GM19324 (cell line): ENCODE results near the gene BTBD19.
"Not testable (repeated sequence)": the region's sequence is repeated elsewhere in the genome, so short reads cannot be mapped to it uniquely, and the experiment has no call there.

Source experiments
- ATAC-seq: cut with Tn5 transposase; IDR thresholded peaks from one replicate; pipeline ENCODE4 v1.9.1; 2021; ENCODE audit warnings: mild to moderate bottlenecking, moderate library complexity; ENCODE audit not compliant: unreplicated experiment, low FRiP score

BTBD19 gene, protein sequence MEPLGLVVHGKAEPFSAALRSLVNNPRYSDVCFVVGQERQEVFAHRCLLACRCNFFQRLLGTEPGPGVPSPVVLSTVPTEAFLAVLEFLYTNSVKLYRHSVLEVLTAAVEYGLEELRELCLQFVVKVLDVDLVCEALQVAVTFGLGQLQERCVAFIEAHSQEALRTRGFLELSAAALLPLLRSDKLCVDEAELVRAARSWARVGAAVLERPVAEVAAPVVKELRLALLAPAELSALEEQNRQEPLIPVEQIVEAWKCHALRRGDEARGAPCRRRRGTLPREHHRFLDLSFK

DNA sequence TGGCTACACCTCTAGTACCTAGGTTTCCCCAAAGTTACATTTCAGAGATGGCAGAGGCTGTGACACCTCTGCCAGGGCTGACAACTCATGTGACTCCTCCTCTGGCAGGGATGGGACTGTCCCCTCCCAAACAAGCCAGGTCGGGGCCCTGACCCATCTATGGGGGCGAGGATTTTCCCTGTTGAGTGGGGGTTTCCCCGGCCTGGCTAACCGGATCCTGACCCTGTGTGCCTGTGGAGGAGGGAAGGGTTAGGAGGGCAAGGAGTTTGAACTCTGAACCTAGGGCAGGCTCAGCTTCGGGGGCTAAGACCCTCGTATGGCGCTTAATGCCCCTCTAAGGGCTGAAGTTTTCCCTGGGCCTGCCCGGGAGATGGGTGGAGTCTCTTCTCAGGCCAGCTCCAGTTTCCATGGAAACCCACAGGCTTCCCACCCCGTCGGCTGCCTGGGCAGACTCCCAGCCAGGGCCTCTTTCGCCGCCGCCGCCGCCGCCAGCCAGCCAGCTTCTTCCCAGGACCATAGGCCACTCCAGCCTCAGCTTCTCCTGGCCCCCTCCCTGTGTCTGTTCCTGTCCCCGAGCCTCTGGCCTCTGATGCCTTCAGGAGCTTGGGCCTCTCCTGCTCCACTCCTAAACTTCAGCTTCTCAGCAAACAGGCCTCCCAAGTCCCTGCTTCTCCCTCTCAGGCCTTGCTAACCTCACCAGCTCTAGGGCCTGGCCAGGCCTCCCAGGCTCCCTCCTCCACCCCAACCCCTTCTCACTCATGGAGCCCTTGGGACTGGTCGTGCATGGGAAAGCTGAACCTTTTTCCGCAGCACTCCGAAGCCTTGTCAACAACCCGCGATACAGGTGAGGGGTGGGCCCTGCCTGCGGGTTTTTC lies at the start of gene BTBD19:
Gene BTBD19, plus strand, starts transcription at position 461 of the 875 bp plus-strand sequence. Its CDS starts 298 bp downstream, at position 759.
- ATAC-seq: no peak

DNA sequence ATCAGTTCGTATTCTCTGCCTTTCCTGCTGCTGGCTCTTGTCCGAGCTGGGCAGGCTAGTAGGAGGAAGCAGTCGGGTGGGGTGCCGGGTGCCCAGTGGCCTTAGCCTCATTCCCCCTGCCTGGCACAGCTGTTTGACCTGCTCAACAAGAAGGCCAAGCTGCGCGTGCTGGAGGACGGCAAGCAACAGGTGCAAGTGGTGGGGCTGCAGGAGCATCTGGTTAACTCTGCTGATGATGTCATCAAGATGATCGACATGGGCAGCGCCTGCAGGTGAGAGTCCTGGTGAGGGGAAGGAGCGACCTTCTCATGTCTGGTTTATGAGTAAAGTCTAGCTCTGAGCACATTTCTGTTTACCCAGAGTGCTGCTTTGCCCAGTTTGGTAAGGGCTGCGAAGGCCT lies 49.2 kb upstream of the BTBD19 start:
- ATAC-seq: no peak

DNA sequence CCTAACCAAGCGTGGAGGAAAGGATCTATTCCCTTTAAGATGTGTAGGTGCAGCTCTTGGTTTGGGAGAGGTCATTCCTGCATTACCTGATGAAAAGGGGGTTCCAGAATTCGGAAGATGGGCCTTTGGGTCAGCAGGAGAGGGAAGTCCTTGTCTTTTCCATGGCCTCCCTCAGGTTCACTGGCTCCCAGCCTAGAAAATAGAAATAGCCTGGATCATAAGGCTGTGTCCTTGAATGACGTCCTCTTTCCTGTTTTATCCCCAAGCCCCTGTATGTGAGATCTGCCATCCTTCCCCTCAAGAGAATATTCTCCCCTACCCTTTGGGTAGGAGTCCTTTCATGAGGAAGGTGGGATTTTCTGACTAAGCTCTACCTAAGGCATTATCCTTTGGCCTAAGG lies 47.4 kb upstream of the BTBD19 start:
- ATAC-seq: no peak

DNA sequence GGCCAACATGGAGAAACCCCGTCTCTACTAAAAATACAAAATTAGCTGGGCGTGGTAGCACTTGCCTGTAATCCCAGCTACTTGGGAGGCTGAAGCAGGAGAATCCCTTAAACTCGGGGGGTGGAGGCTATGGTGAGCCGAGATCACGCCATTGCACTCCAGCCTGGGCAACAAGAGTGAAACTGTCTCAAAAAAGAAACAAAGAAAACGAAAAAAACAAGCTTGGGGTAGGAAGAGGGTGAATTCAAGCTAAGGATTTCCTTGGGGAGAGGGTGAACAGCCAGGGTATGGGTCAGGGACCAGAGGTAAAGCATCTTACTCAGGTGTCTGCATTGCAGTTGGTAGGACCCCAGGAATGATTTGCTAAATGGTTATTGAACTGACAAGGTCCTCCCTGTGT lies 41.9 kb upstream of the BTBD19 start:
- not testable (repeated sequence) for ATAC-seq

DNA sequence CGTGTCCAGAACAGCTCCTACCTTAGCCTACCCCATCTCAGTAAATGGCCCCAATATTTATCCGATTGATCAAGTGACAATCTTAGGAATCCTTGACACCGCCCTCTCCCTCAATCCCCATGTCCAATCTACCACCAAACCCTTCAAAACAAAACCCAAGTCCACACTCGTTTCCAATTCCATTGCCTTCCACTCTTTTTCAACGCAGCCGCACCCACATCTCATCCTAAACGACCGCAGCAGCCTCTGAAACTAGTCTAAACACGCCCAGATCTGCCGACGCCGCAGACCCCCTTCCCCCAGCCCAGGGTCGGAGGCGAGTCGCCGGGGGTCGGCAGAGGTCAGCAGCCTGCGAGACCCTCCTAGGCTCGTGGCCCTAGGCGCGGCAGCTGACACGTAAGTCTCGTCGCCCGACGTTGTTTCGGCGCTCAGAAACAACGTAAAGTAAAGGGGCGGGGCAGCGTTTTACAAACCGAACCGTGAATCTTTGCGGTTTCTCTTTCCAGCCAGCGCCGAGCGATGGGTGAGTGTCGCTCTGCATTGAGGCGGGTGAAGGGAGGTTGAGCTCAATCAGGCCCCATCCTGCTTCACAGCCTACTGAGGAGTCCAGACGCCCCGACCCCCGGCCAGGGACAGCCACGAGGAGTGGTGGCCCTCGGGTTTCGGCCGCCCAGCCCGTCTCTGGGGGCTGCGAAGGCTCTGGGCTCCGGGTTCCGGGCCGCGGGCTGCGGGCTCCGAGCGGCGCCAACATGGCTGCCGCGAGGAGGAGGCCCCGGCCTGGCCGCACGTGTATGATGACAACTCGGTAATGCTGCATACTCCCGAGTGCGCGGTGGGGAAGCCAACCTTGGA lies 33.0 kb upstream of the BTBD19 start, which contains the start of gene RPS8:
Gene RPS8, plus strand, starts transcription at position 463 of the 852 bp plus-strand sequence. Its CDS starts 57 bp downstream, at position 520.
- ATAC-seq: peak; percentile 79

DNA sequence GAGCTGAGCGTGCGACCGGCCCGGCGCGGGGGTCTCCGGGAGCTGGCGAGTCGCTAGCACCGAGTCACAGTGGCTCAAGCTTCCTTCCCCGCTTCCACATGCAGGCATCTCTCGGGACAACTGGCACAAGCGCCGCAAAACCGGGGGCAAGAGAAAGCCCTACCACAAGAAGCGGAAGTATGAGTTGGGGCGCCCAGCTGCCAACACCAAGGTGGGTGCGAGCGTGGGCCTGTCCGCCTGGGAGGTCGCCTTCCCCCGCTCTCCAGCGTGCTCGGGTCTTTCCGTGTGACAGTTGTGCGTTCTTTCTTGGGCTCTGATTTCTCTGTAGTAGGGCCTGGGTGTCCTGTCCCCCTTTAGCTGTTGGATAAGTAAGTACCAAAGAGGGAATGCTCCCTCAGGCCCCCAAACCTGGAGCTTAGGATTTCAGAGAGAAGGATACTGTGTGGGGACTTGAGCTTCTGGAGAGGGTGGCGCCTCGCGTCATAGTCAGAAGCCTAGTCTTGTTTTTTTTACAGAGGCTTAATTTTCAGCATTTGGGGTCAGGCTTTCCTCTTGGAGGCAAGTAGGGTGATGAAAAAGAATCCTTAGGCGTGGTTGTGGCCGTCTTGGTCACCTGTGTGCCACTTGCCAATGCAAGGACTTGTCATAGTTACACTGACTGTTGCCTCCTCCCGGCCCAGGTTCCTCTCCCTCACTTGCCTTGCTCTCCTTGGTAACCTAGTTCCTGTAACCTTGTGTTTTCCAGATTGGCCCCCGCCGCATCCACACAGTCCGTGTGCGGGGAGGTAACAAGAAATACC lies 32.2 kb upstream of the BTBD19 start:
- peak; percentile 18 for ATAC-seq

DNA sequence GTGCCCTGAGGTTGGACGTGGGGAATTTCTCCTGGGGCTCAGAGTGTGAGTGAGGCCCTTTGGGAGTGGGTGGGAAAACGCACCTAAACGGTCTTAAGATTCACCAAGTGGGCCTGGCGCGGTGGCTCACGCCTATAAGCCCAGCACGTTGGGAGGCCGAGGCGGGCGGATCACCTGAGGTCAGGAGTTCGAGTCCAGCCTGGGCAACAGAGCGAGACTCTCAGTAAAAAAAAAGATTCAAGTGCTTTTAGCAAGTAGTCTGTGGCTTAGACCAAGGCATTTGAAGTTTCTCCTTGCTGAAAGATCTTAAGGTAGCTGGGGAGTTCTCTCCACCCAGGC lies 31.6 kb upstream of the BTBD19 start:
- no peak for ATAC-seq

DNA sequence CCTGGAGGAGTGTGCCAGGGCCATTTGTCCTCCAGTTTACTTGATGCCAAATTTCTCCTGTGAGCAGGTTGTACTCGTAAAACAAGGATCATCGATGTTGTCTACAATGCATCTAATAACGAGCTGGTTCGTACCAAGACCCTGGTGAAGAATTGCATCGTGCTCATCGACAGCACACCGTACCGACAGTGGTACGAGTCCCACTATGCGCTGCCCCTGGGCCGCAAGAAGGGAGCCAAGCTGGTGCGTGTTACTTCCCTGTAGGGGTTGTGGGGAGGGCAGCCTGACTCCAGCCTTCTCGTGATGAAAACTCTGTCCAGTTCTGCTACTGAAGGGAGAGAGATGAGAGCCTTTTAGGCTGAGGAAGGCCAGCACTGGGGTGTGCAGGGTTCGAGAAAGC lies 30.8 kb upstream of the BTBD19 start:
- no peak for ATAC-seq

DNA sequence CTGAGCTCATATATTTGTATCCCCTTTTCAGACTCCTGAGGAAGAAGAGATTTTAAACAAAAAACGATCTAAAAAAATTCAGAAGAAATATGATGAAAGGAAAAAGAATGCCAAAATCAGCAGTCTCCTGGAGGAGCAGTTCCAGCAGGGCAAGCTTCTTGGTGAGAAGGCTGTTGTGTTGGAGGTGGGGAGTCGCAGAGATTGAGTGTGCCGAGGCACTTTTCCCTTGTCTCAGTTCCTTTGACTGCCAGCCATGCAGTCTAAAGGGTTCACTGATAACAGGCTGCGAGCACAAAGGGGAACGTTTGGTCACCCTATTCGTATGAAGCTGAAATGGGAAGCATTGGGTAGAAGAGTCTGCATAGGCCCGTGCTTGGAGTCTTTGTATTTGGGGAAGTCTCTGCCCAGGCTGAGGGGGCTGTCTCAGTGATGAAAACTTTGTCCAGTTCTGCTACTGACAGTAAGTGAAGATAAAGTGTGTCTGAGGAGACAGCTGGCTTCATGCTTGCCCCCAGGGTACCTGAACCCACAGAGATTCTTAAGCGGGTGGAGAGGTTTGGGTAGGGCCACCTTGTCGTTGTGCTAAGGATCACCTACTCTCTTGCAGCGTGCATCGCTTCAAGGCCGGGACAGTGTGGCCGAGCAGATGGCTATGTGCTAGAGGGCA lies 30.2 kb upstream of the BTBD19 start:
- ATAC-seq: no peak

DNA sequence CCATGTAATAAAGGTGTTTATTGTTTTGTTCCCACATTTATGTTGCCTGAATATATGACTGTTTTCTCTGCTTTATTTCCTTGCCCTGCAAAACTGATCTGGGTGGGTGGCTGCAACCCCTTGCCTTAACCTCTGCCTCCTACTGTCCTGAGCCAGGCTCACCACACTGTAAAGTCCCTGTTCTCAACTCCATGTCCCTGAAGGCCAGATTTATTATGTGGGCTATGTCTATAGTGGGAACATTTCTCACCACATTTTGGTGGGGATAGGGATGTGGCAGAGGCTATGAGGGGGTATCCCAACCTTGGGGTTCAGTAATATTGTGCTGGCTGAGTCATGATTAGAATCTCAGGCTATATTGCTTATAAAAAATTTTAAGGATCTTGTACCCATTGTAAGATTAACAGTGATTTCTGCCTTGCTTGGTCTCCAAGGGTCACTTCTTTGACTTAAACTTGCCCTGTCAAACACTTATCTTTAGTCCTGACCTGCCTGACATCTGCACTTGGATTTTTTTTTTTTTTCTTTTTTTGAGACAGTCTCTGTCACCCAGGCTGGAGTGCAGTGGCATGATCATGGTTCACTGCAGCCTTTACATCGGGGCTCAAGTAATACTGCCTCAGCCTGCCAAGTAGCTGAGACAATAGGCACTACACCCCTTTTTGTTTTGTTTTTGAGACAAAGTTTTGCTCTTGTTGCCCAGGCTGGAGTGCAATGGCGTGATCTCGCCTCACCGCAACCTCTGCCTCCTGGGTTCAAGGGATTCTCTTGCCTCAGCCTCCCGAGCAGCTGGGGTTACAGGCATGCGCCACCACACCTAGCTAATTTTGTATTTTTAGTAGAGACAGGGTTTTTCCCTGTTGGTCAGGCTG lies 29.4 kb upstream of the BTBD19 start:
- ATAC-seq: no peak

DNA sequence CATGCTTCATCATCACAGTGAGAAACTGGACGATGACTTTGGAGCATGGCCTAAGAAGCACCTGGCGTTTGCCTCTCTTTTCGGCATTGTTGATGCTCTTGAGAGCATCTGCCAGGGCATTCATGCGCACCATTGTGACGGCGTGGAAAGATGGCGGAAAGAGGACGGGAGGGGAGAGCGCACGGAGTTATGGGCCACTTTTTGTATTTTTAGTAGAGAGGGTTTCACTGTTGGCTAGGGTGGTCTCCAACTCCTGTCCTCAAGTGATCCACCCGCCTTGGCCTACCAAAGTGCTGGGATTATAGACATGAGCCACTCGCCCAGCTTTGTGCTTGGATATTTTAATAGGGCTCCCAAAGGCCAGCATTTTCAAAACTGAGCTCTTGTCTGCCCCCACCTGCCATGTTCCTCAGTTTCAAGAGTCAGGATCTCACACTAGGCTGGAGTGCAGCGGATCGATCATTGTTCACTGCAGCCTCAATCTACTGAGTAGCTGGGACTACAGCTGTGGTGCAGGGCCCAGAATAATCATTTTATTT lies 27.7 kb upstream of the BTBD19 start:
- no peak for ATAC-seq

DNA sequence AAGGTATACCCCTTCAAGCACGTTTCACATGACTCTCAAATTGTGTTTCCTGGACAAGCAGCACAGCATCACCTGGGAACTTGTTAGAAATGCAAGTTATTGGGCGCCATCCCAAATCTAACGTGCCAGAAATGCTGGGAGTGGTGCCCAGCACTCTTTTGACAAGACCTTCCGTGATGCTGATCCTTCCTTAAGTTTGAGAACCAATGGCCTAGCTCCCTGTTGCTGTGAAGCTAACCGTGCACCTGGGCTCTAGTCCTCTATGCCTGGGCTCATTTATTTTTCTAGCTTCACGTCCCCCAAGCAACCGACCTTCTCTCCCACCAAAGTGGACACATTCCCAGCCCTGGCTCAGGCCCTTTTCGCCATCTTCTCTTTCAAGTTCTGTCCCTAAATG lies 24.6 kb upstream of the BTBD19 start:
- ATAC-seq: no peak

DNA sequence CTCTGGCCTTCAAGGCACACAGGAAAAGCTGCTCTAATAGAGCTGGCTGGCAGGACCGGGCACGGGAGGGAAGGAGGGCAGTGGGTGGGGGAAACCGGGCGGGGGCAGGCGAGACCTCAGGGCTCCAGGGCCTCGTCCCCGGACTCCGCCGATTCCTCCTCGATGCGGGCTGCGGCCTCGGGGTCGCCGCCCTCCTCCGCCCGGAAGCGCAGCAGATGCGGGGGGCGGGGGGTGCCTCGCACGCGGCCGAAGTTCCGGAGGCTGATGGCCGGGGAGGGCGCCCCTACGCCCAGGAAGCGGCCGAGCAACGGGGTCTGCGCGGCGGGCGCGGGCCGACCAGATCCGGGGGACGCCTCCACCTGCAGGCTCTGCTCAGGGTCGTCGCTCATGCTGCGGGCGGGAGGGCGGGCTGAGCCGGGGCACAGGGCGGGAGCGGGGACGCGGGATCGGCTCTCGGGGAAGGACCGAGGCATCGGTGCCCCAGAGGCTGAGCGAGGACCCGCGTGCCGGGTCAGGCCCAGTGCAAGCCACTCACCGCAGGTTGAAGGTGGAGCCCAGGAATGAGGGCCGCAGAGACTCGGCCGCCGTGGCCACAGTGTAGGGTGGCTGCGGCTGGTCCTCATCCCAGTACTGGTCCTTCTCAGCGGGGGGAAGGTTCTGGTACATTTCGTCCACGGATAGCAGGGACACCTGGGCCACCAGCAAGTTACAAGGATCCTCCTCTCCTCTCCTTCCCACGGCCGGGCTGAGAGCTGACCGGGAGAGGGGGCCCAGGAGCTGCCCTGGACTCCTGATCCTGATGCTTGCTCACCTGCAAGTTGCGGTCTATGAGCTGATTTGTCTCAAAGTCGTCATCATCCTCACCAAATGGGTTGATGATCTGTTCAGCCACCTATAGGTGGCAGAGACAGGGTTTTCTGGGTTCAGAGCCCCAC lies 24.0 kb upstream of the BTBD19 start:
- no peak for ATAC-seq

DNA sequence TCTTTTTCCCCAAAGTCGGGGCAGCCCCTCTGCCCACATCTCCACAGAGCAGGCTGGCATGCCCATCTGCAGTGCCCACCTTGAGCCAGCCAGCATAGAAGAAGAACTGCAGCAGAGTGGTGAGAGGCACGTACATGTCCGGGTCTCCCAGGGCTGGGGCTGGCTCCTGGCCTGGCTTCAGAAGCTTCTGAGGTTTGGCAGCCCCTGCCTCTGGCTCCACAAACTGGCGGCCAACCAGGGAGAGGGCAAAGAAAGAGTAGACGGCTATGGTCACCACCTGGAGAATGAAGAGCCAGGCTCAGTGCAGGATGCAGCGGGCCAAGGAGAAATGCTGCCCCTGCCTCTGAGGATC lies 23.3 kb upstream of the BTBD19 start:
- no peak for ATAC-seq

DNA sequence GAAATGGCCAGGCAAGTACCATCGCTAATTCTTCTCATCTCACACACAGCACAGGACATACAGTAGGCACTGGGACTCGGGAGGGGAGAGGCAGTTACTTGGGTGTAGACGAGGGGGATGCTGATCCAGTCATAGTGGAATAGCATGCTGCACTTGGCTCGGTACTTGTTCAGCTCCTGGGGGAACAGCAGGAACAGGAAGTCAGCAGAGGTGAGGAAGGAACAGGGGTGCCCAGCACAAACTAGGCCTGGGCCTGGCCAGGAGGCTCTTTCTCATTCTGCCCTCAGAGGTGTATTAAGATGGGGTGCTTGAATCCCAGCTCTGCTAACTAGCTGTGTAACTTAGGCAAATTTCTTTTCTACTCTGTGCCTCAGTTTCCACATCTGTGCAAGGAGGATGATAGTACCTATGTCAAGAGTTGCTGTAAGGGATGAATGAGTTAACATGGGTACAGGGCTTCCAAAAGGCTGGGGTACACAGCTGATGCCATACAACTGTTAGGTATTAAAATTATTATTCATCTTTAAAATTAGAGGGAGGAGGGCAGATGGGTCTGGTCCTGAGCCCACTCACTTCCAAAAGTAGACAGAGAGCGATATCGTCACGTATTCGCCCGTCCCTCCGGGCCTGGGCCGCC lies 22.7 kb upstream of the BTBD19 start:
- ATAC-seq: no peak

DNA sequence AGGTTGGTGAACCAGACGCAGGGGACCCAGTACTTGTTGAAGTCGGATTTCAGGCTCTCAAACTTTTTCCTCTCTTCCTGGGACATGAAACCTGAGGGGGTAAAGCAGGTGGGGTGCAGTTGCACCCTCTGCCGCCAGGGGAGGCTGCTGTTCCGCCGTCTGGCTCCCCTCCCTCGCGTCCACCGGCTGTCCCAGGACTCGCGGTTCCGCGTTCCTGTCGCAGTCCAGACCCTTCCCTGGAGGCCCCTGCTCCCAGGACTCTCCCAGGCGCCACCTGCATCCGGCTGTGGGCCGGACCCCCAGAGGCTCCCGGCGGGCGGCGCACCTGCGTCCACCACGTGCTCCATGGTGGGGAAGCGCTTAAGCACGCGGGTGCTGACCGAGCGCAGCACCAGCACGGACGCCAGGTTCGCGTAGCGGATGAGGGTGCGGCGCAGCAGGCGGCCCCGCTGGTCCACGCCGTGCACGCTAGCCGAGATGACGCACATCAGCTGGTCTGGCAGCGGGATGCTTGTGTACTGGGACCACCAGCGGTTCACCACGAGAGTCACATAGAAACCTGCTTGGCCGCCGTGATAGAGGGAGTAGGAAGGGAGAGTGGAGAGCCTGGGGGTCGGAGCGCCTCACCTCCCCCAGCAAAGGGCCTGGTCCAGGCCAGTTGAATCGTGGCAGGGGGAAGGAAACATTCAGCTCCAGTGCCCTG lies 22.0 kb upstream of the BTBD19 start:
- no peak for ATAC-seq
